NCI-H2227 (cell line): ENCODE data around the gene ANKRD40.
"Not testable (repeated sequence)": the region's sequence is repeated elsewhere in the genome, so short reads cannot be mapped to it uniquely, and the experiment has no call there.

Experiments
- DNase-seq: peaks from one replicate; lab custom pipeline; 2025; ENCODE audit not compliant: unreplicated experiment; lab: John Stamatoyannopoulos, UW

ANKRD40 gene

GRCh38 chr17:50707289-50708049 is at the start of gene ANKRD40:
Gene ANKRD40 (minus strand): TSS chr17:50707914. CDS start chr17:50707654, 260 bp downstream.
- DNase-seq: peak; percentile 95

- DNase-seq: no peak
Measured at GRCh38 chr17:50754521-50754920, 46.8 kb upstream of the ANKRD40 start.

- no peak for DNase-seq
Measured at GRCh38 chr17:50749245-50749644, 41.5 kb upstream of the ANKRD40 start.

GRCh38 chr17:50745631-50746030 is 37.9 kb upstream of the ANKRD40 start:
- no peak for DNase-seq

GRCh38 chr17:50739098-50739497 is 31.4 kb upstream of the ANKRD40 start:
- no peak for DNase-seq

- no peak for DNase-seq
Measured at GRCh38 chr17:50737118-50737698, 29.5 kb upstream of the ANKRD40 start.

- DNase-seq: no peak
Measured at GRCh38 chr17:50735287-50735686, 27.6 kb upstream of the ANKRD40 start.

- no peak for DNase-seq
Measured at GRCh38 chr17:50731575-50732460, 24.1 kb upstream of the ANKRD40 start.

GRCh38 chr17:50728881-50729765 is 21.4 kb upstream of the ANKRD40 start:
- no peak for DNase-seq

- DNase-seq: no peak
Measured at GRCh38 chr17:50728112-50728429, 20.4 kb upstream of the ANKRD40 start.

- DNase-seq: no peak
Measured at GRCh38 chr17:50725769-50726655, 18.3 kb upstream of the ANKRD40 start.

- DNase-seq: not testable (repeated sequence)
Measured at GRCh38 chr17:50724622-50725021, 16.9 kb upstream of the ANKRD40 start.

- DNase-seq: no peak
Measured at GRCh38 chr17:50722746-50723145, 15.0 kb upstream of the ANKRD40 start.

GRCh38 chr17:50721194-50722010 is 13.7 kb upstream of the ANKRD40 start:
- no peak for DNase-seq

GRCh38 chr17:50719924-50720794 is 12.4 kb upstream of the ANKRD40 start:
- DNase-seq: no peak

GRCh38 chr17:50719144-50719923 is 11.6 kb upstream of the ANKRD40 start, which contains the start of gene LUC7L3:
Gene LUC7L3 (plus strand): TSS chr17:50719603. CDS start chr17:50719733, 130 bp downstream.
- peak; percentile 98 for DNase-seq

GRCh38 chr17:50715471-50715870 is 7.8 kb upstream of the ANKRD40 start:
- DNase-seq: no peak
